HepG2 (cell line): Measurements from ENCODE around the gene C1orf50. TPM values are rescaled to one million over a fixed set of nuclear protein-coding genes. Genes with fewer than 3 reads are reported as not detected.
"Not testable (repeated sequence)": the region's sequence is repeated elsewhere in the genome, so short reads cannot be mapped to it uniquely, and the experiment has no call there.

Source experiments
- ATAC-seq: fragments of 200-7000 bp; cut with Tn5 transposase; 3 replicates; pipeline ENCODE4 v1.9.1; 2020; ENCODE audit warnings: mild to moderate bottlenecking, moderate library complexity
- BruUV-seq: library from RNA; stranded (reverse); fragments of 400-500 nt; replicated peaks from 2 replicates; lab custom pipeline; 2021; lab: Mats Ljungman, UMichigan
- CTCF ChIA-PET: fragments of 300-600 bp; formaldehyde crosslinking; extraction: SDS; loops from one replicate; lab custom pipeline; 2021; ENCODE audit warnings: low total read pairs, inconsistent platforms, low intra/inter-chr PET ratio; lab: Yijun Ruan, JAX
- POLR2A ChIA-PET: fragments of 350-600 bp; sonication (Branson Sonifier 250); formaldehyde crosslinking; loops from one replicate; lab custom pipeline; 2020; ENCODE audit warnings: antibody characterized with exemption, inconsistent platforms; lab: Yijun Ruan, JAX
- DNase-seq: peaks from one replicate; pipeline ENCODE4 v3.0.0-alpha.2; 2015; ENCODE audit warnings: low spot score
- FAIRE-seq: peaks from 3 replicates; lab custom pipeline; 2011; peaks lifted over from hg19 to GRCh38; lab: Jason Lieb, UNC
- H2AFZ ChIP-seq: one replicate; pipeline ENCODE4 v1.6.1; 2011; ENCODE audit warnings: low read length, inconsistent platforms
- H3K27ac ChIP-seq: fragments of 300-600 bp; 3 replicates; pipeline ENCODE4 v1.8.0; 2011; ENCODE audit warnings: mixed run types, mild to moderate bottlenecking, mixed read lengths, low read length, inconsistent platforms; ENCODE audit not compliant: insufficient read depth; ENCODE audit errors: extremely low read length
- H3K27me3 ChIP-seq, 2 experiments: fragments of 200-600 bp in 1 of 2; 2 replicates in 1 of 2; 3 replicates in 1 of 2; pipeline versions ENCODE4 v1.6.0 to v1.8.0; 2011; ENCODE audit warnings: low read length in 2 of 2, mild to moderate bottlenecking in 2 of 2, moderate library complexity in 2 of 2, inconsistent platforms in 1 of 2; ENCODE audit not compliant: insufficient read depth in 2 of 2, control insufficient read depth in 1 of 2
- H3K36me3 ChIP-seq, 2 experiments: fragments of 200-600 bp in 1 of 2; replicated peaks in 1 of 2; 2 replicates in 1 of 2; 3 replicates in 1 of 2; pipeline versions ENCODE4 v1.5.1 to v1.8.0; 2011; ENCODE audit warnings: low read length in 2 of 2, inconsistent platforms in 1 of 2; ENCODE audit not compliant: insufficient read depth in 2 of 2, control insufficient read depth in 1 of 2
- H3K4me1 ChIP-seq: 2 replicates; pipeline ENCODE4 v1.5.1; 2012; ENCODE audit warnings: low read length, inconsistent platforms; ENCODE audit not compliant: insufficient read depth
- H3K4me2 ChIP-seq: 2 replicates; pipeline ENCODE4 v1.6.0; 2011; ENCODE audit warnings: low read depth, low read length, inconsistent platforms
- H3K4me3 ChIP-seq, 3 experiments: fragments of 200-600 bp in 1 of 3; sonication (generic), shearing (Covaris generic) in 1 of 3; replicated peaks in 1 of 3; 2 replicates each; pipeline ENCODE4 v1.5.1; 2011 to 2016; ENCODE audit warnings: low read length in 3 of 3, inconsistent platforms in 2 of 3, low read depth in 2 of 3, mild to moderate bottlenecking in 2 of 3, control low read depth in 1 of 3, mixed read lengths in 1 of 3; ENCODE audit not compliant: insufficient read depth in 1 of 3
- H3K79me2 ChIP-seq: one replicate; pipeline ENCODE4 v1.6.1; 2011; ENCODE audit warnings: low read length, inconsistent platforms; ENCODE audit not compliant: insufficient read depth
- H3K9ac ChIP-seq: 2 replicates; pipeline ENCODE4 v1.6.0; 2011; ENCODE audit warnings: mild to moderate bottlenecking, low read depth, low read length, inconsistent platforms; ENCODE audit not compliant: insufficient read depth
- H3K9me3 ChIP-seq: 2 replicates; pipeline ENCODE4 v1.5.1; 2012; ENCODE audit warnings: mild to moderate bottlenecking, low read length
- H4K20me1 ChIP-seq: 2 replicates; pipeline ENCODE4 v1.6.0; 2011; ENCODE audit warnings: inconsistent platforms, mild to moderate bottlenecking, low read length, moderate library complexity; ENCODE audit not compliant: insufficient read depth
- CCDC6 ChIP-seq: sonication (generic); formaldehyde crosslinking; IDR thresholded peaks from 2 replicates; pipeline ENCODE4 v1.8.1; 2022; ENCODE audit warnings: mild to moderate bottlenecking, missing genetic modification reagents, moderate library complexity
- MAFK ChIP-seq, 2 experiments: IDR thresholded peaks in 1 of 2; conservative IDR thresholded peaks in 1 of 2; 2 replicates each; pipeline ENCODE4 v1.6.1; 2011; ENCODE audit warnings: improper control_type of control experiment in 2 of 2, low read length in 2 of 2
- PHF21A ChIP-seq: sonication (generic); formaldehyde crosslinking; IDR thresholded peaks from 2 replicates; pipeline ENCODE4 v1.5.0; 2020; ENCODE audit warnings: mild to moderate bottlenecking, missing genetic modification reagents
- TP53 ChIP-seq: sonication (generic); formaldehyde crosslinking; conservative IDR thresholded peaks from 2 replicates; pipeline ENCODE4 v1.4.0; 2020; ENCODE audit warnings: missing genetic modification reagents
- ZNF282 ChIP-seq: fragments of 450-650 bp; IDR thresholded peaks from 2 replicates; pipeline ENCODE4 v1.6.1; 2018; ENCODE audit not compliant: partially characterized antibody
- ZNF816 ChIP-seq: sonication (generic); formaldehyde crosslinking; IDR thresholded peaks from 2 replicates; pipeline ENCODE4 v1.8.0; 2022; ENCODE audit warnings: missing genetic modification reagents, mild to moderate bottlenecking, borderline replicate concordance
- WGBS: methylation state at CpG from one replicate; pipeline ENCODE4 v1.1.6; 2017; ENCODE audit warnings: low lambda C conversion rate; 5-methylcytosine and 5-hydroxymethylcytosine counted together
- in situ Hi-C: cut with HindIII; loops from 2 replicates; pipeline ENCODE4 v1.10.0; 2017; ENCODE audit warnings: low pct_unique_long_range_greater_than_20kb; ENCODE audit not compliant: extremely low pct_ligation_motif_present
- intact Hi-C: fragments of 100-400 bp; cut with micrococcal nuclease; formaldehyde crosslinking; loops from one replicate; pipeline ENCODE4 v1.10.0; 2022; ENCODE audit not compliant: unreplicated experiment
- polyA plus RNA-seq, 8 experiments: library from polyadenylated mRNA; depleted of rRNA in 3 of 8; stranded (reverse) in 7 of 8; unstranded in 1 of 8; fragments of >200 nt; fragmentation: Illumina TruSeq in 4 of 8; extraction: Trizol in 4 of 8; gene quantifications; 2 replicates each; pipeline versions ENCODE4 v1.2.1 to v1.2.3, GENCODE V29; 2011 to 2016; ENCODE audit warnings: low read depth in 4 of 8, missing spikeins in 1 of 8, mixed read lengths in 1 of 8; ENCODE audit not compliant: insufficient read depth in 1 of 8
- total RNA-seq, 5 experiments: library from RNA; depleted of rRNA; stranded (reverse); fragments of >200 nt; fragmentation: Illumina TruSeq; extraction: Trizol; gene quantifications; 2 replicates each; pipeline ENCODE4 v1.2.3, GENCODE V29; 2016; ENCODE audit warnings: low read depth in 1 of 5

Gene C1orf50
- total and polyA plus RNA-seq, 2 of the 13 experiments (the other 11 are each of a cell fraction or from before 2014, with no cell fraction given) = 4.3 to 4.8 TPM

DNA sequence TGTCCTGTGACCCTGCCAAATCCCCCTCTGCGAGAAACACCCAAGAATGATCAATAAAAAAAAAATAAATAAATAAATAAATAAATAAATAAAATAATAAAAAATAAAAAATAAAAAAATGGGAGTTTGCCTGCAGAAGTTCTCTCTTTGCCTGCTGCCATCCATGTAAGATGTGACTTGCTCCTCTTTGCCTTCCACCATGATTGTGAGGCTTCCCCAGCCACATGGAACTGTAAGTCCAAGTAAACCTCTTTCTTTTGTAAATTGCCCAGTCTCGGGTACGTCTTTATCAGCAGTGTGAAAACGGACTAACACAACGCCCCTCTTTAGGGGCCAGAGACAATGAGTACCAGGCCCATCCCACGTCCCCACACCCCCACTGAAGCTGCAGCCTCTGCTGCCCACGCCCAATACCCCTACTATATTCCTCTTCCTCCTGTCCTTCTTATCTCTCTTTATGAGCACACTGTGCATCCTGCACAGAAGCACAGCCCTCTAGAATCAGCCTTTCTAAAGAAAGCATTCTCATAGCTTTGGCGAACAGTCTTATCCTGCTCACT is 15.5 kb upstream of the C1orf50 start:
- Histone ChIP-seq H3K4me1 (peaks cover 19% of the 10 kb centered on the region), H3K36me3 (peaks cover 46 to 84% of the 10 kb centered on the region in 2 experiments)
- FAIRE-seq, H3K9ac ChIP-seq, ATAC-seq, CTCF ChIA-PET, H3K79me2 ChIP-seq, H3K27ac ChIP-seq, intact Hi-C loops, DNase-seq, H3K4me3 ChIP-seq, H3K9me3 ChIP-seq, H3K4me2 ChIP-seq, H4K20me1 ChIP-seq, in situ Hi-C loops, POLR2A ChIA-PET, H2AFZ ChIP-seq, H3K27me3 ChIP-seq: not testable (repeated sequence)
- BruUV-seq = TSS peak; percentile 17
- 94% methylated on average over 8 of the region's 8 CpGs for WGBS

DNA sequence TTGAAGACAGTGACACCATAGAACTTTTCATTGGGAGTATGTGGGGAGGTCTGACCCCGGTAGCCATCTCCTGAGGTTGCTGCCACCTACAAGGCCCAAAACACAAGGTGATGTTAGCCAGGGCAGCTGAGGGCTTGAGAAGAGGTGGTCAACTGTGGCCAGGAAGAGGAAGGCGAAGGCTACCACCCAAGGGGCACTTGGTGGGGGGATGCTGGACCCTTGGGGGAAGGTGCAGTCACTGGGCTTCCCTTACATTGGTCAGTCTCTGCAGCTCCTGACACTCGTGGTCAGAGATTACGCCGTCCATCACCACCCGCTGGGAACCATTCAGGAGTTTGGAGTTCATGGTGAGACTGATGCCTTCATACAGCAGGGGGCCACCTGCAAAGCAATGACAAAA is 14.8 kb upstream of the C1orf50 start:
- Histone ChIP-seq H3K9ac (no peak overlapping the region), H3K27me3 (no peaks in the 10 kb centered on the region), H3K4me3 (no peak overlapping the region)
- DNase-seq (no peak), FAIRE-seq (no peak)
- no peak for TF ChIP-seq PHF21A (CRISPR knock-in tag)
- TF ChIP-seq MAFK (conservative IDR thresholded peaks at IDR 0.05 in 1 of 2, IDR thresholded peaks at IDR 0.05 in 1 of 2; ENCODE audit: low read length in 2 of 2) = no peak
- TF ChIP-seq ZNF816 (CRISPR knock-in tag) = no peak
- no peak for TF ChIP-seq CCDC6 (CRISPR knock-in tag)
- no peak for TF ChIP-seq TP53 (CRISPR knock-in tag)
- TF ChIP-seq ZNF282 = no peak
- TF ChIP-seq, all 625 proteins: peak for 0
- intact Hi-C loops (no loop called here), in situ Hi-C loops (no loop called here)
- BruUV-seq = no TSS peak
- Histone ChIP-seq H3K27ac (no peak overlapping the region), H4K20me1 (no peaks in the 10 kb centered on the region), H2AFZ (no peak overlapping the region), H3K79me2 (no peaks in the 10 kb centered on the region), H3K4me2 (no peak overlapping the region), H3K4me1 (peaks cover 19% of the 10 kb centered on the region), H3K36me3 (peaks cover 42 to 85% of the 10 kb centered on the region in 2 experiments), H3K9me3 (no peaks in the 10 kb centered on the region)
- 100% methylated on average over 6 of the region's 6 CpGs for WGBS
- ATAC-seq = no peak
- ChIA-PET POLR2A (interaction anchor here (1.1 kb wide), 1 partner anchor 15 kb away, joined by 5 read pairs; the partner anchor contains the start of genes C1orf50 and P3H1), CTCF (no interaction called here)
